Keratinocyte (primary cell): ENCODE measurements around the gene CTSA. TPM values are rescaled to one million over a fixed set of nuclear protein-coding genes. Genes with fewer than 3 reads are reported as not detected.

Experiments used
- DNase-seq: peaks from one replicate; pipeline ENCODE4 v3.0.0-alpha.2; 2011; ENCODE audit warnings: low read depth, missing footprints, low spot score
- FAIRE-seq: peaks from 2 replicates; lab custom pipeline; 2011; peaks lifted over from hg19 to GRCh38; lab: Jason Lieb, UNC
- H2AFZ ChIP-seq: 2 replicates; pipeline ENCODE4 v1.6.0; 2012; ENCODE audit warnings: low read length, control low read depth, inconsistent platforms; ENCODE audit not compliant: control insufficient read depth
- H3K27ac ChIP-seq: 2 replicates; pipeline ENCODE4 v1.5.1; 2011; ENCODE audit warnings: low read length; ENCODE audit not compliant: control insufficient read depth, insufficient read depth
- H3K27me3 ChIP-seq: 3 replicates; pipeline ENCODE4 v1.6.0; 2011; ENCODE audit warnings: low read length; ENCODE audit not compliant: control insufficient read depth, insufficient read depth; ENCODE audit errors: extremely low read depth
- H3K36me3 ChIP-seq, 2 experiments: 2 replicates in 1 of 2; 3 replicates in 1 of 2; pipeline ENCODE4 v1.5.1; 2011; ENCODE audit warnings: low read length in 2 of 2, mild to moderate bottlenecking in 1 of 2; ENCODE audit not compliant: control insufficient read depth in 2 of 2, insufficient read depth in 2 of 2; ENCODE audit errors: extremely low read depth in 1 of 2
- H3K4me1 ChIP-seq: 3 replicates; pipeline ENCODE4 v1.5.1; 2011; ENCODE audit warnings: low read length; ENCODE audit not compliant: control insufficient read depth, insufficient read depth; ENCODE audit errors: extremely low read depth
- H3K4me2 ChIP-seq: 3 replicates; pipeline ENCODE4 v1.6.0; 2011; ENCODE audit warnings: low read depth, low read length; ENCODE audit not compliant: control insufficient read depth, insufficient read depth; ENCODE audit errors: extremely low read depth
- H3K4me3 ChIP-seq, 3 experiments: fragments of 200-600 bp in 1 of 3; sonication (generic) in 1 of 3; 2 replicates in 2 of 3; 3 replicates in 1 of 3; pipeline ENCODE4 v1.5.1; 2011 to 2016; ENCODE audit warnings: low read length in 3 of 3, mild to moderate bottlenecking in 3 of 3, control low read depth in 2 of 3, inconsistent platforms in 1 of 3, low read depth in 1 of 3, mixed read lengths in 1 of 3, mixed run types in 1 of 3, moderate library complexity in 1 of 3; ENCODE audit not compliant: control insufficient read depth in 2 of 3, insufficient read depth in 2 of 3; ENCODE audit errors: extremely low read depth in 1 of 3
- H3K79me2 ChIP-seq: 2 replicates; pipeline ENCODE4 v1.6.0; 2012; ENCODE audit warnings: low read length; ENCODE audit not compliant: control insufficient read depth, insufficient read depth
- H3K9ac ChIP-seq: 3 replicates; pipeline ENCODE4 v1.6.0; 2011; ENCODE audit warnings: low read length; ENCODE audit not compliant: control insufficient read depth, insufficient read depth; ENCODE audit errors: extremely low read depth
- H3K9me1 ChIP-seq: 3 replicates; pipeline ENCODE4 v1.6.0; 2011; ENCODE audit warnings: low read length; ENCODE audit not compliant: control insufficient read depth, insufficient read depth; ENCODE audit errors: extremely low read depth
- H3K9me3 ChIP-seq: 2 replicates; pipeline ENCODE4 v1.5.1; 2012; ENCODE audit warnings: low read depth, low read length; ENCODE audit not compliant: control insufficient read depth
- H4K20me1 ChIP-seq: 3 replicates; pipeline ENCODE4 v1.6.0; 2011; ENCODE audit warnings: low read length; ENCODE audit not compliant: control insufficient read depth, insufficient read depth; ENCODE audit errors: extremely low read depth
- CTCF ChIP-seq, 3 experiments: IDR thresholded peaks in 1 of 3; conservative IDR thresholded peaks in 1 of 3; optimal IDR thresholded peaks in 1 of 3; 2 replicates in 2 of 3; 3 replicates in 1 of 3; pipeline versions ENCODE3 to v1.5.1; 2011; ENCODE audit warnings: low read length in 3 of 3, mild to moderate bottlenecking in 3 of 3, moderate library complexity in 2 of 3, control low read depth in 1 of 3, inconsistent platforms in 1 of 3; ENCODE audit not compliant: insufficient read depth in 2 of 3; ENCODE audit errors: extremely low read depth in 1 of 3
- EZH2 ChIP-seq: IDR thresholded peaks from one replicate; pipeline ENCODE4 v1.6.1; 2012; ENCODE audit warnings: inconsistent platforms, mild to moderate bottlenecking, low read length, moderate library complexity
- dilution Hi-C: fragments of 300-500 bp; cut with MboI; formaldehyde crosslinking; loops from one replicate; pipeline ENCODE4 v1.7.0; 2020; ENCODE audit warnings: low sequenced_read_pairs; ENCODE audit not compliant: extremely low pct_ligation_motif_present
- polyA plus RNA-seq, 5 experiments: library from polyadenylated mRNA; depleted of rRNA in 3 of 5; stranded (reverse) in 3 of 5; stranded (forward) in 1 of 5; unstranded in 1 of 5; fragments of >200 nt; gene quantifications; 1 replicate in 1 of 5; 2 replicates in 3 of 5; 3 replicates in 1 of 5; pipeline versions ENCODE4 v1.2.1 to v1.2.3, GENCODE V29; 2011 to 2012; ENCODE audit warnings: missing spikeins in 2 of 5, low read depth in 1 of 5, low replicate concordance in 1 of 5

The CTSA gene
- polyA plus RNA-seq, 1 donor (not counting 4 experiments of a cell fraction or from before 2014, with no cell fraction given), result 38.6 TPM

DNA sequence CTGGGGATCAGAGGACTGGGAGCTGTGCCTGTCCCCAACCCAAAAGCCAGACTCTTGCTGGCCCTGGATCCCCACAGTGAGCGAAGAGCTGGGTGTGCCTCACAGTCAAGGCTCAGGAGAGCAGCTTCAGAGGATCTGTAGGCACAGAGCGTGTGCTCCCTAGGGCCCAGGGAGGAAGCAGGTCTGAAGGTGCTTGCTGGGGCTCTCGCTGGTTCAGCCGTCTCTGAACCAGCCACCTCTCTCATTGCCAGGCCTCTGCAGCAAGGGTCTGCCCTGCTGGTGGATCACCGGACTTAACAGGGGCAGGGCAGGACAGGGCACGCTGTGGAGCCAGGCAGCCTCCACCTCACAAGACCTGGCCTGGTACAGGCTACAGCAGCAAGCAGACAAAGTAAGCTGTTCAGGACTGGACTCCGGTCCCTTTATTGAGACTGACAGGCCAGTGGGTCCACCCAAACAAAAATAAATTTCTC lies 57.2 kb downstream of the CTSA start:
- Histone ChIP-seq H3K36me3 (peaks cover 50 to 72% of the 10 kb centered on the region in 2 experiments), H3K9ac (no peak overlapping the region), H3K27ac (no peak overlapping the region), H3K9me1 (no peaks in the 10 kb centered on the region), H3K9me3 (no peaks in the 10 kb centered on the region), H3K4me2 (no peak overlapping the region), H2AFZ (no peak overlapping the region), H3K27me3 (no peaks in the 10 kb centered on the region), H3K4me3 (no peak overlapping the region), H3K79me2 (no peaks in the 10 kb centered on the region), H4K20me1 (no peaks in the 10 kb centered on the region), H3K4me1 (peaks cover 16% of the 10 kb centered on the region)
- no peak for TF ChIP-seq CTCF (optimal IDR thresholded peaks at IDR 0.05 in 1 of 3, IDR thresholded peaks at IDR 0.05 in 1 of 3, conservative IDR thresholded peaks at IDR 0.05 in 1 of 3; ENCODE audit: extremely low read depth in 1 of 3, insufficient read depth in 2 of 3, low read length in 3 of 3)
- TF ChIP-seq EZH2, result no peak
- FAIRE-seq, result no peak
- DNase-seq, result no peak
- dilution Hi-C loops, result no loop called here

Other genes starting within 250 kb of the CTSA start
- not detected in 3 replicates for gene WFDC11, start 221.1 kb upstream of the CTSA start, polyA plus RNA-seq
- gene WFDC13, start 189.3 kb upstream of the CTSA start, polyA plus RNA-seq, result not detected in 3 replicates
- 0.10 TPM in 1 of 3 replicates, not detected in the others for gene WFDC10B, start 186.3 kb upstream of the CTSA start, polyA plus RNA-seq
- not detected in 3 replicates for gene SPINT4, start 169.0 kb upstream of the CTSA start, polyA plus RNA-seq
- gene WFDC3, start 99.5 kb upstream of the CTSA start, polyA plus RNA-seq, result 0.58 to 1.5 TPM (median 1.0 TPM) in 3 replicates
- gene DNTTIP1, start 99.4 kb upstream of the CTSA start, polyA plus RNA-seq, result 24.9 to 43.3 TPM (median 36.1 TPM) in 3 replicates
- 9.1 to 69.8 TPM (median 46.6 TPM) in 3 replicates for gene UBE2C, start 78.7 kb upstream of the CTSA start, polyA plus RNA-seq
- gene TNNC2, start 64.0 kb upstream of the CTSA start, polyA plus RNA-seq, result 0.16 TPM in 1 of 3 replicates, not detected in the others
- gene SNX21, start 57.5 kb upstream of the CTSA start, polyA plus RNA-seq, result 5.2 to 8.6 TPM (median 6.9 TPM) in 3 replicates
- 23.9 to 41.5 TPM (median 24.3 TPM) in 3 replicates for gene ACOT8, start 33.9 kb upstream of the CTSA start, polyA plus RNA-seq
- gene ZSWIM3, start 33.7 kb upstream of the CTSA start, polyA plus RNA-seq, result 2.0 to 2.7 TPM (median 2.3 TPM) in 3 replicates
- gene ZSWIM1, start 10.1 kb upstream of the CTSA start, polyA plus RNA-seq, result 4.3 to 4.9 TPM (median 4.4 TPM) in 3 replicates
- 0.19 TPM in 1 of 3 replicates, not detected in the others for gene SPATA25, start 3.7 kb upstream of the CTSA start, polyA plus RNA-seq
- 0.49 to 0.97 TPM (median 0.54 TPM) in 3 replicates for gene NEURL2, start 127 bp upstream of the CTSA start, polyA plus RNA-seq
- 26.3 to 58.1 TPM (median 46.5 TPM) in 3 replicates for gene PLTP, start 20.8 kb downstream of the CTSA start, polyA plus RNA-seq
- 5.4 to 12.7 TPM (median 7.0 TPM) in 3 replicates for gene PCIF1, start 43.3 kb downstream of the CTSA start, polyA plus RNA-seq
- gene ZNF335, start 80.9 kb downstream of the CTSA start, polyA plus RNA-seq, result 5.8 to 9.1 TPM (median 6.8 TPM) in 3 replicates
- 0.18 to 1.1 TPM (median 0.68 TPM) in 3 replicates for gene MMP9, start 117.6 kb downstream of the CTSA start, polyA plus RNA-seq
- gene SLC12A5, start 137.9 kb downstream of the CTSA start, polyA plus RNA-seq, result 0.42 to 1.0 TPM in 2 of 3 replicates, not detected in the other
- gene NCOA5, start 198.6 kb downstream of the CTSA start, polyA plus RNA-seq, result 12.8 to 23.9 TPM (median 17.6 TPM) in 3 replicates
- 13.4 to 16.7 TPM (median 16.4 TPM) in 3 replicates for gene CD40, start 227.0 kb downstream of the CTSA start, polyA plus RNA-seq